Measurements from ENCODE around the gene ENDOD1. TPM values are rescaled to one million over a fixed set of nuclear protein-coding genes. Genes with fewer than 3 reads are reported as not detected.

ENDOD1 gene
- total RNA-seq, 1 experiment from 2014 or later = 3.3 TPM

- TF ChIP-seq AR (CRISPR knock-in tag; IDR thresholded peaks at IDR 0.05) = no peak
- no peak for TF ChIP-seq ZNF121 (CRISPR knock-in tag; IDR thresholded peaks at IDR 0.05)
- TF ChIP-seq MAX (CRISPR knock-in tag; IDR thresholded peaks at IDR 0.05) = no peak
- no peak for TF ChIP-seq FOXJ3 (CRISPR knock-in tag; IDR thresholded peaks at IDR 0.05; ENCODE audit: borderline replicate concordance)
- no peak for TF ChIP-seq MLX (CRISPR knock-in tag; IDR thresholded peaks at IDR 0.05)
- no peak for TF ChIP-seq TCF7 (CRISPR knock-in tag; IDR thresholded peaks at IDR 0.05; ENCODE audit: low read depth)
- no peak for TF ChIP-seq MXD4 (CRISPR knock-in tag; IDR thresholded peaks at IDR 0.05; ENCODE audit: borderline replicate concordance)
Observed at GRCh38 chr11:95157824-95158223, 68.2 kb downstream of the ENDOD1 start (continued).

GRCh38 chr11:95161248-95161647, 71.6 kb downstream of the ENDOD1 start:
- DNase-seq (ENCODE audit: low spot score) (no peak), ATAC-seq (no peak)
- TF ChIP-seq ZNF416 (CRISPR knock-in tag; IDR thresholded peaks at IDR 0.05) (no peak), ETV6 (CRISPR knock-in tag; IDR thresholded peaks at IDR 0.05) (no peak), CBFB (CRISPR knock-in tag; IDR thresholded peaks at IDR 0.05; ENCODE audit: low read depth) (no peak), ERG (CRISPR knock-in tag; IDR thresholded peaks at IDR 0.05) (no peak), ZNF671 (CRISPR knock-in tag; IDR thresholded peaks at IDR 0.05) (no peak), SP1 (CRISPR knock-in tag; conservative IDR thresholded peaks at IDR 0.05) (no peak), MXD4 (CRISPR knock-in tag; IDR thresholded peaks at IDR 0.05; ENCODE audit: borderline replicate concordance) (no peak), ZNF423 (CRISPR knock-in tag; IDR thresholded peaks at IDR 0.05) (no peak), USF2 (CRISPR knock-in tag; IDR thresholded peaks at IDR 0.05) (no peak), TEAD4 (CRISPR knock-in tag; IDR thresholded peaks at IDR 0.05) (no peak), ZNF317 (CRISPR knock-in tag; IDR thresholded peaks at IDR 0.05; ENCODE audit: borderline replicate concordance, low read depth) (no peak), ZNF396 (CRISPR knock-in tag; IDR thresholded peaks at IDR 0.05; ENCODE audit: borderline replicate concordance) (no peak), CREB1 (CRISPR knock-in tag; IDR thresholded peaks at IDR 0.05) (no peak), KAT7 (CRISPR knock-in tag; IDR thresholded peaks at IDR 0.05; ENCODE audit: borderline replicate concordance) (no peak), GRHL2 (CRISPR knock-in tag; IDR thresholded peaks at IDR 0.05; ENCODE audit: insufficient replicate concordance, severe bottlenecking) (no peak), AR (CRISPR knock-in tag; IDR thresholded peaks at IDR 0.05) (no peak), ATF1 (CRISPR knock-in tag; IDR thresholded peaks at IDR 0.05) (no peak), GTF2I (CRISPR knock-in tag; conservative IDR thresholded peaks at IDR 0.05) (no peak)
- no peaks in the 10 kb centered on the region for H3K27me3 Mint-ChIP-seq (ENCODE audit: low read depth)
- ChIA-PET CTCF (interaction anchor here (0.8 to 1.4 kb wide), 2 partner anchors 9 to 62 kb away, joined by 3 to 4 read pairs; no protein-coding TSS in a partner anchor), POLR2A (interaction anchor here (0.6 kb wide), 2 partner anchors 164 to 590 kb away, joined by 3 read pairs; no protein-coding TSS in a partner anchor)
- peaks cover 10% of the 10 kb centered on the region for H3K9me3 Mint-ChIP-seq
- H3K27ac Mint-ChIP-seq = no peak overlapping the region
- H3K4me1 Mint-ChIP-seq = peaks cover 11% of the 10 kb centered on the region
- H3K4me3 Mint-ChIP-seq = no peak overlapping the region
- H3K36me3 Mint-ChIP-seq = peaks cover 8% of the 10 kb centered on the region; the same call in 1 of the 2 replicates

All from WTC11 (cell line).